Measurements from ENCODE around the gene GPX4. TPM values are rescaled to one million over a fixed set of nuclear protein-coding genes. Genes with fewer than 3 reads are reported as not detected.

The GPX4 gene
- total and polyA plus RNA-seq, 2 of the 13 experiments (the other 11 are each of a cell fraction or from before 2014, with no cell fraction given) = 535 to 613 TPM

DNA sequence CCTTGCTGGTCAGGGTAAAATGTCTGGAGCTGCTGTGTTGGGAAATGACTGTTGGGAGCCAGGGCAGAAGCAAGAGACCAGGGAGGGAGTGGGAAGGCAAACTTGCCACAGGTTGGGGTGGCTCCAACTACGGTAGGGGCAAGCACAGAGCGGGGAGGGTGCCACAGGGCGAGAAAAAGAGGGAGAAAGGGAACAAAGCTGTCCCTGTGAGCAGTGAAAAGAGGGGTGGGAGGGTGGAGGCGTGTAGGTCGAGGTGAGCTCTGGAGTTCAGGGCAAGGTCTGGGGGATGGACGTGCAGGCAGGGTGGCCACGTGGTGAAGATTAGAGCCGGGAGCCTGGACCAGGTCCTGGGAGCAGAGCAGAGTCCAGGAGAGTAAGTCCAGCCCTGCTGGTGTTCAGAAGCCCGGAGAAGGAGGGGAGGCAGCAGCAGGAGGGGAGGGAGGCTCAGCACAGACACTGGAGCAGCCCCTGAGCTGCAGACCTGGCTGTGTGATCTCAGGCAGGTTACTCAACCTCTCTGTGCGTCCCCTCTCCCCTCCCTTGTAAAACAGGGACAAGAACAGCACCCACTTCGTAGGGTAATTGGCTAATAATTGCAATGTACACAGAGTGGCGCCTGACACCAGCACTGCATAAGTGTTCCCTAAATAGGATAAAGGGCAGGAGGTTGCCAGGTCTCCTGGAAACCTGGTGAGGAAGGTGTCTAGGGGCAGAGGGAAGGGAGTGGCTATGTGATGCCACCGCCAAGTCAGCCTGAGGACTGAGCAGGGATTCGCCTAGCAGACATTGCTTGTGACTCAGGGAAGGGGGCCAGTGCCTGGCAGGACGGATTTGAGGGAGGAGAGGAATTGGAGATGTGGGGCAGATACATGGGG lies 5.4 kb upstream of the GPX4 start (continued):
- TF ChIP-seq MLXIP (CRISPR knock-in tag; IDR thresholded peaks at IDR 0.05; ENCODE audit: borderline replicate concordance) (no peak), AGO2 (optimal IDR thresholded peaks at IDR 0.05; ENCODE audit: low read depth, low read length) (no peak), RBAK (CRISPR knock-in tag; IDR thresholded peaks at IDR 0.05) (no peak; the same call in 1 of the 2 replicates), IRF2 (CRISPR knock-in tag; IDR thresholded peaks at IDR 0.05) (0 out of 2 replicates have a peak, but pooled peaks have one; percentile 44), ATF1 (CRISPR knock-in tag; IDR thresholded peaks at IDR 0.05) (no peak), SNAPC2 (CRISPR knock-in tag; IDR thresholded peaks at IDR 0.05) (peak; percentile 89; the same call in 1 of the 2 replicates), ZNF747 (CRISPR knock-in tag; IDR thresholded peaks at IDR 0.05; ENCODE audit: borderline replicate concordance) (peak; percentile 91), ASH2L (IDR thresholded peaks at IDR 0.05; ENCODE audit: insufficient read length, low read depth, low read length) (peak; percentile 75), KLF6 (CRISPR knock-in tag; IDR thresholded peaks at IDR 0.05) (no peak), SNAI1 (CRISPR knock-in tag; IDR thresholded peaks at IDR 0.05; ENCODE audit: borderline replicate concordance) (no peak), KDM5A (IDR thresholded peaks at IDR 0.05; ENCODE audit: borderline replicate concordance, low read length) (no peak), ZNF280B (CRISPR knock-in tag; IDR thresholded peaks at IDR 0.05; ENCODE audit: borderline replicate concordance) (no peak), ZNF761 (CRISPR knock-in tag; conservative IDR thresholded peaks at IDR 0.05) (no peak; the same call in 1 of the 2 replicates), HMGA1 (CRISPR knock-in tag; conservative IDR thresholded peaks at IDR 0.05) (no peak), ZNF446 (CRISPR knock-in tag; IDR thresholded peaks at IDR 0.05) (0 out of 2 replicates have a peak, but pooled peaks have one; percentile 42), CENPT (CRISPR knock-in tag; IDR thresholded peaks at IDR 0.05; ENCODE audit: low read depth) (no peak), ATAD3A (CRISPR knock-in tag; IDR thresholded peaks at IDR 0.05) (no peak), REL (CRISPR knock-in tag; conservative IDR thresholded peaks at IDR 0.05) (no peak), NFE2L1 (CRISPR knock-in tag; IDR thresholded peaks at IDR 0.05; ENCODE audit: borderline replicate concordance) (no peak), ZNF337 (CRISPR knock-in tag; IDR thresholded peaks at IDR 0.05; ENCODE audit: borderline replicate concordance, low read depth) (no peak)
- TF ChIP-seq, protein P1, sequence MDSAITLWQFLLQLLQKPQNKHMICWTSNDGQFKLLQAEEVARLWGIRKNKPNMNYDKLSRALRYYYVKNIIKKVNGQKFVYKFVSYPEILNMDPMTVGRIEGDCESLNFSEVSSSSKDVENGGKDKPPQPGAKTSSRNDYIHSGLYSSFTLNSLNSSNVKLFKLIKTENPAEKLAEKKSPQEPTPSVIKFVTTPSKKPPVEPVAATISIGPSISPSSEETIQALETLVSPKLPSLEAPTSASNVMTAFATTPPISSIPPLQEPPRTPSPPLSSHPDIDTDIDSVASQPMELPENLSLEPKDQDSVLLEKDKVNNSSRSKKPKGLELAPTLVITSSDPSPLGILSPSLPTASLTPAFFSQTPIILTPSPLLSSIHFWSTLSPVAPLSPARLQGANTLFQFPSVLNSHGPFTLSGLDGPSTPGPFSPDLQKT (CRISPR knock-in tag; IDR thresholded peaks at IDR 0.05; ENCODE audit: borderline replicate concordance) = no peak
- TF ChIP-seq, protein P2, sequence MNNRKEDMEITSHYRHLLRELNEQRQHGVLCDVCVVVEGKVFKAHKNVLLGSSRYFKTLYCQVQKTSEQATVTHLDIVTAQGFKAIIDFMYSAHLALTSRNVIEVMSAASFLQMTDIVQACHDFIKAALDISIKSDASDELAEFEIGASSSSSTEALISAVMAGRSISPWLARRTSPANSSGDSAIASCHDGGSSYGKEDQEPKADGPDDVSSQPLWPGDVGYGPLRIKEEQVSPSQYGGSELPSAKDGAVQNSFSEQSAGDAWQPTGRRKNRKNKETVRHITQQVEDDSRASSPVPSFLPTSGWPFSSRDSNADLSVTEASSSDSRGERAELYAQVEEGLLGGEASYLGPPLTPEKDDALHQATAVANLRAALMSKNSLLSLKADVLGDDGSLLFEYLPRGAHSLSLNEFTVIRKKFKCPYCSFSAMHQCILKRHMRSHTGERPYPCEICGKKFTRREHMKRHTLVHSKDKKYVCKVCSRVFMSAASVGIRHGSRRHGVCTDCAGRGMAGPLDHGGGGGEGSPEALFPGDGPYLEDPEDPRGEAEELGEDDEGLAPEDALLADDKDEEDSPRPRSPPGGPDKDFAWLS (CRISPR knock-in tag; IDR thresholded peaks at IDR 0.05; ENCODE audit: borderline replicate concordance) = no peak
